Measurements from ENCODE around the gene C16orf90.
"Not testable (repeated sequence)": the region's sequence is repeated elsewhere in the genome, so short reads cannot be mapped to it uniquely, and the experiment has no call there.

The C16orf90 gene

GRCh38 chr16:3513892-3514583 lies 18.7 kb upstream of the C16orf90 start:
- DNase-seq (ENCODE audit: low spot score): no peak

GRCh38 chr16:3511286-3512180 lies 16.2 kb upstream of the C16orf90 start:
- no peak for DNase-seq (ENCODE audit: low spot score)

GRCh38 chr16:3510416-3510815 lies 15.1 kb upstream of the C16orf90 start:
- DNase-seq (ENCODE audit: low spot score): no peak

- DNase-seq (ENCODE audit: low spot score): no peak
Observed at GRCh38 chr16:3509470-3509928, 14.2 kb upstream of the C16orf90 start.

- no peak for DNase-seq (ENCODE audit: low spot score)
Observed at GRCh38 chr16:3508736-3509135, 13.4 kb upstream of the C16orf90 start.

- DNase-seq (ENCODE audit: low spot score): no peak
Observed at GRCh38 chr16:3503523-3503922, 8.2 kb upstream of the C16orf90 start.

- no peak for DNase-seq (ENCODE audit: low spot score)
Observed at GRCh38 chr16:3501783-3502400, 6.6 kb upstream of the C16orf90 start.

GRCh38 chr16:3501412-3501761 lies 6.1 kb upstream of the C16orf90 start:
- DNase-seq (ENCODE audit: low spot score): not testable (repeated sequence)

- DNase-seq (ENCODE audit: low spot score): no peak
Observed at GRCh38 chr16:3498988-3499387, 3.7 kb upstream of the C16orf90 start.

GRCh38 chr16:3497771-3498170 lies 2.5 kb upstream of the C16orf90 start:
- no peak for DNase-seq (ENCODE audit: low spot score)

- no peak for DNase-seq (ENCODE audit: low spot score)
Observed at GRCh38 chr16:3496386-3496785, 1.1 kb upstream of the C16orf90 start.

GRCh38 chr16:3494386-3494973 lies 809 bp downstream of the C16orf90 start:
- no peak for DNase-seq (ENCODE audit: low spot score)

- DNase-seq (ENCODE audit: low spot score): no peak
Observed at GRCh38 chr16:3492356-3492755, 2.9 kb downstream of the C16orf90 start.

GRCh38 chr16:3490911-3491629 lies 4.2 kb downstream of the C16orf90 start:
- DNase-seq (ENCODE audit: low spot score): no peak

GRCh38 chr16:3488801-3489200 lies 6.5 kb downstream of the C16orf90 start:
- DNase-seq (ENCODE audit: low spot score): no peak

GRCh38 chr16:3487521-3488410 lies 7.5 kb downstream of the C16orf90 start:
- no peak for DNase-seq (ENCODE audit: low spot score)

- DNase-seq (ENCODE audit: low spot score): no peak
Observed at GRCh38 chr16:3486506-3487215, 8.6 kb downstream of the C16orf90 start.

- no peak for DNase-seq (ENCODE audit: low spot score)
Observed at GRCh38 chr16:3485821-3486505, 9.3 kb downstream of the C16orf90 start.

GRCh38 chr16:3485097-3485745 lies 10.1 kb downstream of the C16orf90 start:
- DNase-seq (ENCODE audit: low spot score): no peak
